HG03064 (cell line): ENCODE measurements around the gene NBEA.

Source experiments
- ATAC-seq: cut with Tn5 transposase; IDR thresholded peaks from one replicate; pipeline ENCODE4 v1.9.1; 2021; ENCODE audit warnings: low read depth; ENCODE audit not compliant: unreplicated experiment

NBEA gene

GRCh38 chr13:35554972-35555623 lies 613.0 kb downstream of the NBEA start:
- ATAC-seq: no peak

- ATAC-seq: no peak
Observed at GRCh38 chr13:35557475-35557874, 615.4 kb downstream of the NBEA start.

DNA sequence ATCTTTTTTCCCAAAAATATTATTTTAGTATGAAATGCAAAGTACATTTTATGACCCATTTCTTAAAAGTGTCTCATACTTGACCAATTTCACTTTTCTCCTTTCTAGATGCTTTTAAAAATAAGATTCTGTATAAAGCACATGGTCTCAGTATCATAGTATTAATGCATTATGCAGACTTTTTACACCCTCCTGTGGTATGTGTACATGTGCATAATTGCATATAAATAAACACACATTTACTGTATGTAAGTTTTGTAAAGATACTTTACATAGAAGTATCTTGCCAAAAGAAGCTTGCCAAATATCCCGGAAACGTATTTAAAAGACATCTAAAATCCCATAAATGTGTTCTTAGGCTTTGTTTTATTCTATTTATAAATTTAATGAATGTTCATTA lies 619.5 kb downstream of the NBEA start:
- no peak for ATAC-seq

DNA sequence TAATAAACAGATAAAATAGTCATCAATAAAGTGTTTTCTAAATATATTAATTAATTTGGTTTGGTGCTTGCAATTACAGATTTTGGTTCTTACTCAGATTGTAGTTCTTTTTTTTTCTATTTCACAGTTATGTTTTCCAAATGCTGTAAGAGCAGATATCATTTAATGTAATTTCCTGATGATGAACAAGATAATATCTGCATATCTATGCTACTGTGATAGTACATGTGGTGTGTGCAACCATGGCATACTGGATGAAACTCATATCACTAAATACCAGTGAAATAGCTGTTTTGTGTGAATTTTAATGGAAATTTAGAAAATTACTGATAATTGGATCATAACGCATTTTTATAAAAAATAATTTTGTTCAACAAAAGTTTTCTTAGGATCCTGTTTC lies 623.2 kb downstream of the NBEA start:
- no peak for ATAC-seq

DNA sequence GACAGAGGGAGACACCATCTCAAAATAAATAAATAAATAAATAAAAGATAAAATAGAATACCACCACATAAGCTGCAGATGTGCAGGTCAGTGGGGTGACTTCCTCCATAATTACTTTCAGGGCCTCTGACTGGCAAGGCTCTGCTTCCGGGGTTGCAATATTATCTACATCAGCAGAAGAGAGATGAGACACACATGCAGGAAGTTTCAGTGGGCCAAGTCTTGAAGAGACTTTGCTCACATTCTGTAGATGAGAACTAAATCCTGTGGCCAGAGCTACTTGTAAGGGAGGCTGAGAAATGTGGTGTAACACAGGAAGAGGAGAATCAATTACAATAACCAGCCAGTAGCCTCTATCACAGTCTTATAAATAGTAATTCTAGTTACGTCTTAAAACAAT lies 624.3 kb downstream of the NBEA start:
- no peak for ATAC-seq

DNA sequence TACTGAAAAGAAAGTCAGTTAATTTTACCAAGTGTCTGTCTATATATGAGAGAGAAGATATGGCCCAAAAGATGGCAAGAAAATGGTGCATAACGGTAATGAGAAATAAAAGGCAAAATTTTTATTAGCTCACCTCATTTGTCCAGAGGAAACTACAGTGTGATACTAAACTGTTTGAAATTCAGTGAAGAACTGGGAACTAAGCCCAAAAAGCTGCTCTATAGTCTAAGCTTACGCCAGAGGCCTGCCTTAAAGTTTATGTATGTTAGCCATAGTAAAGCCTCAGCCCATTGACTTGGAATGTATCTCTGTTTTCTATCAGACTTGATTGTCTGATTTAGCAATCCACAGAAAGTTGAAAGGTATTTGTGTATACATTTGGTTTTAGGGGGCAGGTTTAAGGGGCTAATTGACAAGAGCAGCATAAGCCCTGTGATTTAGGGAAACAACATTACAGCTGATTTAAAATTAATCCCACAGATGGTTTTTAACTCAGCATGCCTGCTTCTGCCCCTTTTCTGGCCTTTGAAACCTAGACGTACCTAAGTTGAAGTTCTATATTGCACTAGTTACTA lies 625.4 kb downstream of the NBEA start:
- ATAC-seq: no peak

- no peak for ATAC-seq
Observed at GRCh38 chr13:35573639-35574038, 631.6 kb downstream of the NBEA start.

DNA sequence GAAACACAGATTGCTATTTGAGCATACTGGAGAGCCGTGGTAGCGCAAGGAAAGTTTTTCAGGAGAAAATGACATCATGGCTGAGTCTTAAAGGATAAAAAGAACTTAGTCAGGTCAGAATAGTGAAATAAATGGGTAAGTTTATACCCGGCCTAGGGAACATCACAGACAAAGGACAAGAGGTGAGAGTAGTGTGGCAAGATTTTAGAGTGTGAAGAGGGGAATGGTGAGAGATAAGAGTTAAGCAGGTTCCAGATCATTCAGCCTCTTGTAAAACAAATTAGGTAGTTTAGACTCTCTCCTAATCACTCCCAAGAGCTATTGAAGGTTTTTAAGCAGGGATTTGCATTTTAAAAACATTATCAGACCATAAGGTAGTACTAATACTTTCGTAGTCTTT lies 650.4 kb downstream of the NBEA start:
- ATAC-seq: no peak

DNA sequence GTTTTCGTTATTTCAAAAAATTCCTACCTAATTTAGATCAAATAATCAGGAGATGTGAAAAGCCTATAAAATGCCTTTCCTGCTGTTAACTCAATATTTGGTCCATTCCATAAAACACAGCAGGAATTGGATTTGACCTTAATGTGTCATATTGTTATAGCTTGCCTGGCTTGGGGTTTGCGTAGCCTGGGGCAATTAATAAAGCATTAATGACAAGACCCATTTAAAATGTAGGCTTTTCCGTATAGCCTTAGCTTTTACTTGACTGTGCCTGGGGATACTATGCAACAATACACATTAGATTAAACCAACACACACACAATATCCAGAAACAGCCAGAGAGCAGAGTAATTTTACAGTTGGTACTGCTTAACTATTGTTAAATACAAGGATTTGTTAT lies 651.6 kb downstream of the NBEA start:
- no peak for ATAC-seq

DNA sequence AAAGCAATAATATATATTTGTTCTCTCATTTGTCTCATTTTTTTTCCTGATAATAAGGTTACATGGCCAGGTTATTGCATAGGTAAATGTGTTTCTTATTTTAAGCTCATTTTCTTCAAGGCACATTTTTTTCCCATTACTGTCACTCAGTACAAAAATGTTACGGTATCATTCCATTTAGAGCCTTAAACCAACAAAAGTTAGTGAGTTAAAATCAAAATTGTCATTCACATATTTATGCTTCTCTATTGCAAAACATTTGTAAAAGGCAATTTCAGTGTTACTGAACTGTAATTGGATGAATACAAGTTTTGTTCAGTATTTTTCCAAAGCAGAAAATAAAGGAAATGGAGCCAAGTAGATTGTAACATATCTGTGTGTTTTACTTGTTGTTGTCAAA lies 652.0 kb downstream of the NBEA start:
- no peak for ATAC-seq

- ATAC-seq: no peak
Observed at GRCh38 chr13:35595181-35595580, 653.1 kb downstream of the NBEA start.

GRCh38 chr13:35596321-35597030 lies 654.4 kb downstream of the NBEA start:
- ATAC-seq: no peak

- ATAC-seq: no peak
Observed at GRCh38 chr13:35597451-35597850, 655.4 kb downstream of the NBEA start.

DNA sequence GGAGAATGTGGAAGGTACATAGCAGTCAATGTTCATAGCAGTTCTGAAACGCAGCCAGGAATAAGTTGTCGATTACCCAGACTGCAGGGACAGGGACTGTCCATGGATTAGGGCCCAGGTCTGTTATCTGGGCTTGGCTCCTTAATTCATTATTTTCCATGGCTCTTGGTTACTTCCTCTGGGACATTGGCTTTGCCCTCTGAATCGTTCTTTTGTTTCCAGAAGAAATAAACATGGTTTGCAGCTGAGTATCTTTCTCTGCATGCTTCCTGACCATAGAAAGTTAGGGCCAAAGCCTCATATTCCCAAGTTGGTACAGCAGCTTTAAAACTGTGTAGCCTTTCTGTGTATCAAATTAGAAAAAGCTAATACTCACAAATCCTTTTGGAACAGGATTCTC lies 656.2 kb downstream of the NBEA start:
- ATAC-seq: no peak

DNA sequence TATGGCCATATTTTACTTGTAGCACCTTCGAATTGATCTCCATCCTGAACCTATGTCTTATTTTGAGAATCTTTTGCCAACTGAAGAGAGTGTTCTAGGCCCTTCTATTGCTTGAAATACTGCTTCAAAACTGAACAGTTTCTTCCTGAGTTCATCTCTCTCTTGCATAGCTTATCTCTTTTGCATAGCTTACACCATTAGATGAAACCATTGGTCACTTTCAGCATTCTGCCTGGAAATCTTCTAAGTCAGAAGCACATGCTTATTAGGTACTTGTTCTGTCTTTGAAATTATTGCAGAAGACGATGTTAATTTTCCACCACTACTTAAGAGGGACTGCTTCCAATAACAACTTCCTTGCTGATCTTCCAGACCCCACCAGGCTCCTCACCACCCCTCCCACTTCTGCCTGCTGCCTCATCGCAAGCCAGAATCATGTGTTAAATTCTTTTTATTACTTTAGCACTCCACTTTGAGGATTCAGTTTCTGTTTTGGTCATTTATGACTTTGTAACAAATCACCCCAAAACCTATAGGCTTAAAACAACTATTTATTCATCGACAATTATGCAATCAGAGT lies 656.8 kb downstream of the NBEA start:
- ATAC-seq: no peak

- ATAC-seq: no peak
Observed at GRCh38 chr13:35599384-35599783, 657.3 kb downstream of the NBEA start.

GRCh38 chr13:35600137-35600536 lies 658.1 kb downstream of the NBEA start:
- no peak for ATAC-seq

- no peak for ATAC-seq
Observed at GRCh38 chr13:35603593-35604285, 661.7 kb downstream of the NBEA start.

DNA sequence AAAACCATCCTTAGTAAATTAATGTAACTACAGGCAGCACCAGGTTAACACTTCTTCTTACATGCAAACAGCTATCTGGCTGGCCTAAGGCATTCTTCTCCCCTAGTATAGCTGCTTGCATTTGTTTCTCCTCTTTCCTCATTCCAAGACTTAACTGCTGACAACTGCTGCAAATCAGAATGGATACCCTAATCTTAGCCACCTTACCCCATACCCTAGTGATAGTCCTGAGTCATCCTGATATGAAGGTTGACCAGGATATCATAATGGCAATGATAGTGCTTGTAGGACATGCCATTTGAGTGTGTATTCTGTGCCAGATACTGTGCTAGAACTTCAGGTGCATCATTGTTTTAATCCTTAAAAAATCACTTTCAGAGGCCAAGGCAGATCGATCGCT lies 672.6 kb downstream of the NBEA start:
- no peak for ATAC-seq

- ATAC-seq: no peak
Observed at GRCh38 chr13:35617420-35617819, 675.4 kb downstream of the NBEA start.

- ATAC-seq: no peak
Observed at GRCh38 chr13:35618565-35619083, 676.6 kb downstream of the NBEA start.
